Calu3 (cell line): ENCODE measurements around the gene FOXO3. TPM values are rescaled to one million over a fixed set of nuclear protein-coding genes. Genes with fewer than 3 reads are reported as not detected.
A peak's percentile ranks its signal among the peaks of the same experiment; 100 is the strongest.
"Not testable (repeated sequence)": the region's sequence is repeated elsewhere in the genome, so short reads cannot be mapped to it uniquely, and the experiment has no call there.

Experiments used
- BruUV-seq: library from RNA; stranded (reverse); fragments of 400-500 nt; replicated peaks from 2 replicates; lab custom pipeline; 2021; lab: Mats Ljungman, UMichigan
- CTCF ChIA-PET: fragments of 300-600 bp; sonication (Branson Sonifier 250); formaldehyde crosslinking; loops from one replicate; lab custom pipeline; 2022; ENCODE audit warnings: antibody characterized with exemption; lab: Charles Lee
- DNase-seq: peaks from one replicate; pipeline ENCODE4 v3.0.0; 2022
- H3K27ac Mint-ChIP-seq: one replicate; pipeline ENCODE4 v1.8.0; 2022; ENCODE audit warnings: mixed read lengths; ENCODE audit not compliant: unreplicated experiment
- H3K27me3 Mint-ChIP-seq: one replicate; pipeline ENCODE4 v1.8.0; 2022; ENCODE audit warnings: mixed read lengths; ENCODE audit not compliant: unreplicated experiment
- H3K36me3 Mint-ChIP-seq: one replicate; pipeline ENCODE4 v1.8.0; 2022; ENCODE audit warnings: mild to moderate bottlenecking, moderate library complexity, mixed read lengths; ENCODE audit not compliant: insufficient read depth, unreplicated experiment
- H3K4me1 Mint-ChIP-seq: one replicate; pipeline ENCODE4 v1.8.0; 2022; ENCODE audit warnings: mild to moderate bottlenecking, low read depth, mixed read lengths; ENCODE audit not compliant: unreplicated experiment
- H3K4me3 Mint-ChIP-seq: one replicate; pipeline ENCODE4 v1.8.0; 2022; ENCODE audit warnings: mild to moderate bottlenecking, low read depth, moderate library complexity, mixed read lengths; ENCODE audit not compliant: unreplicated experiment
- H3K9me3 Mint-ChIP-seq: one replicate; pipeline ENCODE4 v1.8.0; 2022; ENCODE audit warnings: low read depth, mixed read lengths; ENCODE audit not compliant: unreplicated experiment
- CTCF ChIP-seq: fragments of 200-600 bp; IDR thresholded peaks from one replicate; pipeline ENCODE4 v1.8.0; 2022; ENCODE audit warnings: antibody characterized with exemption; ENCODE audit not compliant: unreplicated experiment
- intact Hi-C: fragments of 100-400 bp; cut with micrococcal nuclease; formaldehyde crosslinking; loops from one replicate; pipeline ENCODE4 v1.10.0; 2022; ENCODE audit not compliant: unreplicated experiment
- total RNA-seq: library from RNA; stranded (reverse); gene quantifications from 2 replicates; pipeline ENCODE4 v1.2.3, GENCODE V29; 2022

Gene FOXO3
- total RNA-seq, 1 experiment from 2014 or later: 45.5 TPM

GRCh38 chr6:108675226-108676200 is 114.8 kb downstream of the FOXO3 start:
- Mint-ChIP-seq H3K4me1 (peaks cover 61% of the 10 kb centered on the region), H3K27ac (peak overlapping the region; percentile 57), H3K27me3 (no peaks in the 10 kb centered on the region), H3K4me3 (no peak overlapping the region), H3K9me3 (no peaks in the 10 kb centered on the region), H3K36me3 (peaks cover 36% of the 10 kb centered on the region)
- DNase-seq: no peak
- intact Hi-C loops: loop anchor here (10.0 kb wide), 1 partner anchor 109 kb away; no protein-coding TSS in a partner anchor
- CTCF ChIA-PET: no interaction called here
- TF ChIP-seq CTCF: no peak
- BruUV-seq: no TSS peak

GRCh38 chr6:108676555-108676954 is 115.8 kb downstream of the FOXO3 start:
- Mint-ChIP-seq H3K9me3 (no peaks in the 10 kb centered on the region), H3K27me3 (no peaks in the 10 kb centered on the region), H3K36me3 (peaks cover 39% of the 10 kb centered on the region), H3K27ac (peak overlapping the region; percentile 54), H3K4me3 (no peak overlapping the region), H3K4me1 (peaks cover 67% of the 10 kb centered on the region)
- BruUV-seq: no TSS peak
- no peak for DNase-seq
- CTCF ChIA-PET: no interaction called here
- no peak for TF ChIP-seq CTCF
- intact Hi-C loops: loop anchor here (10.0 kb wide), 1 partner anchor 108 kb away; no protein-coding TSS in a partner anchor

GRCh38 chr6:108677357-108677756 is 116.6 kb downstream of the FOXO3 start:
- Mint-ChIP-seq H3K36me3 (peaks cover 47% of the 10 kb centered on the region), H3K9me3 (no peaks in the 10 kb centered on the region), H3K27ac (peak overlapping the region; percentile 54), H3K4me3 (no peak overlapping the region), H3K27me3 (no peaks in the 10 kb centered on the region), H3K4me1 (peaks cover 72% of the 10 kb centered on the region)
- no TSS peak for BruUV-seq
- no peak for TF ChIP-seq CTCF
- CTCF ChIA-PET: no interaction called here
- intact Hi-C loops: loop anchor here (10.0 kb wide), 1 partner anchor 107 kb away; no protein-coding TSS in a partner anchor
- no peak for DNase-seq

GRCh38 chr6:108677894-108678293 is 117.2 kb downstream of the FOXO3 start:
- CTCF ChIA-PET: interaction anchor here (0.7 kb wide), 1 partner anchor 417 kb away, joined by 3 read pairs; no protein-coding TSS in a partner anchor
- no peak for DNase-seq
- Mint-ChIP-seq H3K4me3 (no peak overlapping the region), H3K9me3 (no peaks in the 10 kb centered on the region), H3K36me3 (peaks cover 49% of the 10 kb centered on the region), H3K4me1 (peaks cover 67% of the 10 kb centered on the region), H3K27ac (peak overlapping the region; percentile 68), H3K27me3 (no peaks in the 10 kb centered on the region)
- TF ChIP-seq CTCF: no peak
- BruUV-seq: no TSS peak
- intact Hi-C loops: loop anchor here (10.0 kb wide), 1 partner anchor 107 kb away; no protein-coding TSS in a partner anchor

- H3K9me3 Mint-ChIP-seq, H3K27ac Mint-ChIP-seq, DNase-seq, H3K4me3 Mint-ChIP-seq, BruUV-seq, intact Hi-C loops, H3K27me3 Mint-ChIP-seq: not testable (repeated sequence)
- Mint-ChIP-seq H3K36me3 (peaks cover 46% of the 10 kb centered on the region), H3K4me1 (peaks cover 53% of the 10 kb centered on the region)
- CTCF ChIA-PET: interaction anchor here (0.6 kb wide), 1 partner anchor 78 kb away, joined by 4 read pairs; no protein-coding TSS in a partner anchor
Measured at GRCh38 chr6:108680314-108680713, 119.6 kb downstream of the FOXO3 start.

GRCh38 chr6:108681721-108682120 is 121.0 kb downstream of the FOXO3 start:
- CTCF ChIA-PET, H3K4me3 Mint-ChIP-seq, BruUV-seq, DNase-seq, H3K27me3 Mint-ChIP-seq, intact Hi-C loops, H3K9me3 Mint-ChIP-seq: not testable (repeated sequence)
- Mint-ChIP-seq H3K4me1 (peaks cover 58% of the 10 kb centered on the region), H3K27ac (peak overlapping the region; percentile 67), H3K36me3 (peaks cover 50% of the 10 kb centered on the region)
